Right renal cortex interstitium (tissue), 3 donors: ENCODE results near the gene PRKD2. TPM values are rescaled to one million over a fixed set of nuclear protein-coding genes. Genes with fewer than 3 reads are reported as not detected.

Experiments
- DNase-seq, 3 donors: peaks; one replicate each; pipeline ENCODE4 v3.0.0-alpha.2; 2013; ENCODE audit warnings: low read depth in 3 of 3, low spot score in 2 of 3
- polyA plus RNA-seq, 3 donors: library from polyadenylated mRNA; unstranded; fragments of 120-200 nt; gene quantifications; one replicate each; pipeline ENCODE4 v1.2.1, GENCODE V29; 2013; ENCODE audit not compliant: insufficient read length in 3 of 3

The PRKD2 gene
- polyA plus RNA-seq, 3 donors = 30.4 to 34.1 (median 33.7) TPM

GRCh38 chr19:46742926-46743480 lies 26.1 kb upstream of the PRKD2 start:
- DNase-seq = no peak

- DNase-seq = no peak
These were observed 24.5 kb upstream of the PRKD2 start for GRCh38 chr19:46741447-46741846.

GRCh38 chr19:46739290-46739771 lies 22.4 kb upstream of the PRKD2 start:
- DNase-seq = no peak

GRCh38 chr19:46737761-46738171 lies 20.9 kb upstream of the PRKD2 start:
- no peak for DNase-seq

- DNase-seq = no peak
These were observed 20.4 kb upstream of the PRKD2 start for GRCh38 chr19:46737298-46737654.

- DNase-seq = no peak
These were observed 19.8 kb upstream of the PRKD2 start for GRCh38 chr19:46736531-46737297.

- no peak for DNase-seq
These were observed 16.9 kb upstream of the PRKD2 start for GRCh38 chr19:46733690-46734292.

GRCh38 chr19:46732966-46733689 lies 16.2 kb upstream of the PRKD2 start:
- DNase-seq = no peak

GRCh38 chr19:46732172-46732938 lies 15.4 kb upstream of the PRKD2 start:
- no peak for DNase-seq

- no peak for DNase-seq
These were observed 14.7 kb upstream of the PRKD2 start for GRCh38 chr19:46731584-46731983.

GRCh38 chr19:46731007-46731501 lies 14.1 kb upstream of the PRKD2 start:
- no peak for DNase-seq

- DNase-seq = no peak
These were observed 13.7 kb upstream of the PRKD2 start for GRCh38 chr19:46730595-46730994.

GRCh38 chr19:46730187-46730586 lies 13.3 kb upstream of the PRKD2 start:
- no peak for DNase-seq

GRCh38 chr19:46729696-46730095 lies 12.8 kb upstream of the PRKD2 start:
- no peak for DNase-seq

- no peak for DNase-seq
These were observed 11.9 kb upstream of the PRKD2 start for GRCh38 chr19:46728693-46729339.

- no peak for DNase-seq
These were observed 11.3 kb upstream of the PRKD2 start for GRCh38 chr19:46728208-46728607.

- no peak for DNase-seq
These were observed 10.8 kb upstream of the PRKD2 start for GRCh38 chr19:46727757-46728156.

- no peak for DNase-seq
These were observed 10.1 kb upstream of the PRKD2 start for GRCh38 chr19:46726971-46727501.

- no peak for DNase-seq
These were observed 9.6 kb upstream of the PRKD2 start for GRCh38 chr19:46726551-46726950.
